Measurements from ENCODE around the gene B4GALT4.

The B4GALT4 gene

DNA sequence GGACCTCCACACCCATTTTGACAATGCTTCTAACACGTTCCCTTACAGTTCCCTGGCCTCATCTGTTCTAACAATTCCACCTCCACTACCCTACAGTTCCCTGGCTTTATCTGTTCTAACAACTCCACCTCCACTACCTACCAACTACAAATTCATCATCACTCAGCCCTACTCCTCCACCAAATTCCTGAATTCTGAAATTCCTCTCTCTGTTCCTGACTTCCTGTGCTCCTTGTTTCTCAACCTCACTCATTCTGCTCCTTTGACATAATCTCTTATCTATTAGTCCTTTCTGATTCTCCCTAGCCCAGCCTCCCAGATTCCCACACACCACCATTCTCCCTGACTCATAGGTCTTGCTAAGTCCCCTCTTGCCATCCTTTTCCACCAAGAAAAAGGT is 44.8 kb downstream of the B4GALT4 start:
- no peak overlapping the region for H3K4me3 ChIP-seq
- intact Hi-C loops (cut with DNase I; ENCODE audit: low total_unique reads): no loop called here
- no peaks in the 10 kb centered on the region for H3K4me1 ChIP-seq
- TF ChIP-seq, protein P1, sequence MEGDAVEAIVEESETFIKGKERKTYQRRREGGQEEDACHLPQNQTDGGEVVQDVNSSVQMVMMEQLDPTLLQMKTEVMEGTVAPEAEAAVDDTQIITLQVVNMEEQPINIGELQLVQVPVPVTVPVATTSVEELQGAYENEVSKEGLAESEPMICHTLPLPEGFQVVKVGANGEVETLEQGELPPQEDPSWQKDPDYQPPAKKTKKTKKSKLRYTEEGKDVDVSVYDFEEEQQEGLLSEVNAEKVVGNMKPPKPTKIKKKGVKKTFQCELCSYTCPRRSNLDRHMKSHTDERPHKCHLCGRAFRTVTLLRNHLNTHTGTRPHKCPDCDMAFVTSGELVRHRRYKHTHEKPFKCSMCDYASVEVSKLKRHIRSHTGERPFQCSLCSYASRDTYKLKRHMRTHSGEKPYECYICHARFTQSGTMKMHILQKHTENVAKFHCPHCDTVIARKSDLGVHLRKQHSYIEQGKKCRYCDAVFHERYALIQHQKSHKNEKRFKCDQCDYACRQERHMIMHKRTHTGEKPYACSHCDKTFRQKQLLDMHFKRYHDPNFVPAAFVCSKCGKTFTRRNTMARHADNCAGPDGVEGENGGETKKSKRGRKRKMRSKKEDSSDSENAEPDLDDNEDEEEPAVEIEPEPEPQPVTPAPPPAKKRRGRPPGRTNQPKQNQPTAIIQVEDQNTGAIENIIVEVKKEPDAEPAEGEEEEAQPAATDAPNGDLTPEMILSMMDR (IDR thresholded peaks at IDR 0.05): no peak
- no peaks in the 10 kb centered on the region for H3K27me3 ChIP-seq
- no peaks in the 10 kb centered on the region for H3K9me3 ChIP-seq
- no peaks in the 10 kb centered on the region for H3K36me3 ChIP-seq
- no peak overlapping the region for H3K27ac ChIP-seq
- no peak for DNase-seq

DNA sequence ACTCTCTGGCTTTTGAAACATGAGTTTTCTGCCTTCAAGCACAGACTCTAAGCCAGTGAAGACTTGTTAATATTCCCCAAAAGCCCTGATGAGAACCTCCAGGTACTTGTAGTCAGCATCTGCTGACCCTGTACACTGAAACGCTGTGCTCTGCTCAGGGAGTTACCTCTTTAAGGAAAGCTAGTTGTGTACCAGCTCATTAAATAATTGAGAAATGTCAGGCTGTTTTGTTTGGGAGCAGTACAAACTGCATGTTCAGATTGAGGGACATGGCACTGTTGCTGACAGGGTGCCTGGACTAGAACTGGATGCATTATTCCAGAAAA is 45.6 kb downstream of the B4GALT4 start:
- Histone ChIP-seq H3K4me3 (no peak overlapping the region), H3K27ac (no peak overlapping the region), H3K27me3 (no peaks in the 10 kb centered on the region), H3K9me3 (no peaks in the 10 kb centered on the region), H3K4me1 (no peaks in the 10 kb centered on the region), H3K36me3 (no peaks in the 10 kb centered on the region)
- TF ChIP-seq, protein P1 (IDR thresholded peaks at IDR 0.05): no peak
- no peak for DNase-seq
- intact Hi-C loops (cut with DNase I; ENCODE audit: low total_unique reads): no loop called here

DNA sequence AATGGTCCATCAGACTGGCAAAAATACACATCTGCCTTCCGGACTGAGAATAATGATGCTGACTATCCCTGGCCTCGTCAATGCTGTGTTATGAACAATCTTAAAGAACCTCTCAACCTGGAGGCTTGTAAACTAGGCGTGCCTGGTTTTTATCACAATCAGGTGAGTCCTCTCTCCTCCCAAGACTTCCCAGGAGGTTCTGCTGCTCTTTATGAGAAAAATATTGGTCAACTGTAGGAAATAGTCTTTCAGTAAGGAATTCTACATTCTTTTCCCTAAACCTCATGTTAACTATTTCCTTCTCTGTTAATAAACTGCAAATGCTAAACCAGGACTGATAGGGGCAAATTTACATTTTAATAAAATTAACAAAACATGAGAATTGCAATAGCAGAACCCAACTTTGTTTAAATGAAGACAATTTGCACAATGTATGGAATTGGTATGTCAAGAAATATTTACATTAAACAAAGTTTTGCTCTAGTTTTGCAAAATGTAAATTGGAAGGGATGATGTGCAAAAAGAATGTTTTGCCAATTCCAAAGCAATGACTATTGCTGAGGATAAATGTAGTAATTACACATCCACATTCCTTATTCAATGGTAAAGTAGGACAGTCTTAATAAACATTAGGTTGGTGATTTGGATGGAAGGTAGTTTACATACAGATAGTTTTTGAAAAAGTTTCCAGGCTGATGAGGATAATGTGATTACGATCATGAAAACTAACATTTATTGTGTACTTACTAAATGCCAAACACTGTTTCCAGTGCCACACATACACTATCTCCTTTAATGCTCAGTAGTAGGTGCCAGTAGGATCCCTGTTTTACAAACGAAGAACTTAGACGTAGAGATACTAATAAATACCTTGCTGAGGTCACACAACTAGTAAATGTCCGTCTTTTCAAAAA is 46.2 kb downstream of the B4GALT4 start:
- H3K27ac ChIP-seq: no peak overlapping the region
- H3K36me3 ChIP-seq: no peaks in the 10 kb centered on the region
- H3K27me3 ChIP-seq: no peaks in the 10 kb centered on the region
- H3K4me1 ChIP-seq: no peaks in the 10 kb centered on the region
- DNase-seq: no peak
- no peaks in the 10 kb centered on the region for H3K9me3 ChIP-seq
- H3K4me3 ChIP-seq: no peak overlapping the region
- intact Hi-C loops (cut with DNase I; ENCODE audit: low total_unique reads): no loop called here
- TF ChIP-seq, protein P1 (IDR thresholded peaks at IDR 0.05): no peak

GRCh38 chr3:119191800-119192199 is 48.9 kb downstream of the B4GALT4 start:
- intact Hi-C loops (cut with DNase I; ENCODE audit: low total_unique reads): no loop called here

DNA sequence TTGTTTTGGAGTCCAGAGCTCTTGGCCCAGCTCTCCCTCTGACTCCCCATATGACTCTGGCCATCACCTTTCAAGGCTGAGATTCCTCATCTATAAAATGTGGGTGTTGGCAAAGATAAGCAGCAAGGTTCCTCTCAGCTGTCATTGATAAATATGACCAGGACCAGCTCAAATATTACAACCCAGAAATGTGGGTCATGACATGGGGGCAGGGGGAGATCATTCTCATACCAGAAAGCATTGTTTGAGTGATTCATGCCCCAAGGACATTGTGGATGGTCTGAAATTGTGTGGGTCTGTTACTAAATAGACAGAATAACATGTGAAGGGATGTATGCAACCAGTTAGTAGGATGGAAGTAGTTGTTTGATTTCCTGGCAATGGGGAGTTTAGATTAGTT is 53.4 kb downstream of the B4GALT4 start:
- Histone ChIP-seq H3K9me3 (no peaks in the 10 kb centered on the region), H3K4me1 (no peaks in the 10 kb centered on the region), H3K4me3 (no peak overlapping the region), H3K36me3 (no peaks in the 10 kb centered on the region), H3K27ac (no peak overlapping the region), H3K27me3 (no peaks in the 10 kb centered on the region)
- intact Hi-C loops (cut with DNase I; ENCODE audit: low total_unique reads): no loop called here
- TF ChIP-seq, protein P1 (IDR thresholded peaks at IDR 0.05): no peak
- DNase-seq: no peak

More at GRCh38 chr3:119191800-119192199, 48.9 kb downstream of the B4GALT4 start:
- Histone ChIP-seq H3K9me3 (no peaks in the 10 kb centered on the region), H3K4me3 (no peak overlapping the region), H3K27ac (no peak overlapping the region), H3K27me3 (no peaks in the 10 kb centered on the region), H3K4me1 (no peaks in the 10 kb centered on the region), H3K36me3 (no peaks in the 10 kb centered on the region)
- no peak for DNase-seq
- TF ChIP-seq, protein P1 (IDR thresholded peaks at IDR 0.05): no peak
